Ishikawa (cell line): Measurements from ENCODE around the gene HS6ST2.

Experiments used
- CEBPB ChIP-seq: IDR thresholded peaks from 2 replicates; pipeline ENCODE4 v1.6.1; 2012
- CREB1 ChIP-seq: IDR thresholded peaks from 2 replicates; pipeline ENCODE4 v1.6.1; 2012; ENCODE audit warnings: low read depth
- EGR1 ChIP-seq: IDR thresholded peaks from 2 replicates; pipeline ENCODE4 v1.6.1; 2012
- EP300 ChIP-seq: IDR thresholded peaks from 2 replicates; pipeline ENCODE4 v1.6.1; 2012; ENCODE audit warnings: borderline replicate concordance
- FOXM1 ChIP-seq: IDR thresholded peaks from 2 replicates; pipeline ENCODE4 v1.6.1; 2012; ENCODE audit warnings: low read depth, borderline replicate concordance
- MAX ChIP-seq: IDR thresholded peaks from 2 replicates; pipeline ENCODE4 v1.6.1; 2012
- NFIC ChIP-seq: IDR thresholded peaks from 2 replicates; pipeline ENCODE4 v1.6.1; 2012
- RAD21 ChIP-seq: IDR thresholded peaks from 2 replicates; pipeline ENCODE4 v1.6.1; 2012; ENCODE audit warnings: low read depth
- TAF1 ChIP-seq: IDR thresholded peaks from 2 replicates; pipeline ENCODE4 v1.6.1; 2012; ENCODE audit warnings: low read depth, mild to moderate bottlenecking
- TCF12 ChIP-seq: IDR thresholded peaks from 2 replicates; pipeline ENCODE4 v1.6.1; 2012; ENCODE audit warnings: low read depth
- TEAD4 ChIP-seq: IDR thresholded peaks from 2 replicates; pipeline ENCODE4 v1.6.1; 2012
- YY1 ChIP-seq: IDR thresholded peaks from 2 replicates; pipeline ENCODE4 v1.6.1; 2012; ENCODE audit warnings: low read depth
- ZBTB7A ChIP-seq: IDR thresholded peaks from 2 replicates; pipeline ENCODE4 v1.6.1; 2012; ENCODE audit warnings: low read depth
- TF ChIP-seq, protein P1 (sequence below): IDR thresholded peaks from 2 replicates; pipeline ENCODE4 v1.6.1; 2012
- TF ChIP-seq, protein P2 (sequence below): IDR thresholded peaks from 2 replicates; pipeline ENCODE4 v1.6.1; 2012; ENCODE audit warnings: low read depth, mild to moderate bottlenecking

Gene HS6ST2

DNA sequence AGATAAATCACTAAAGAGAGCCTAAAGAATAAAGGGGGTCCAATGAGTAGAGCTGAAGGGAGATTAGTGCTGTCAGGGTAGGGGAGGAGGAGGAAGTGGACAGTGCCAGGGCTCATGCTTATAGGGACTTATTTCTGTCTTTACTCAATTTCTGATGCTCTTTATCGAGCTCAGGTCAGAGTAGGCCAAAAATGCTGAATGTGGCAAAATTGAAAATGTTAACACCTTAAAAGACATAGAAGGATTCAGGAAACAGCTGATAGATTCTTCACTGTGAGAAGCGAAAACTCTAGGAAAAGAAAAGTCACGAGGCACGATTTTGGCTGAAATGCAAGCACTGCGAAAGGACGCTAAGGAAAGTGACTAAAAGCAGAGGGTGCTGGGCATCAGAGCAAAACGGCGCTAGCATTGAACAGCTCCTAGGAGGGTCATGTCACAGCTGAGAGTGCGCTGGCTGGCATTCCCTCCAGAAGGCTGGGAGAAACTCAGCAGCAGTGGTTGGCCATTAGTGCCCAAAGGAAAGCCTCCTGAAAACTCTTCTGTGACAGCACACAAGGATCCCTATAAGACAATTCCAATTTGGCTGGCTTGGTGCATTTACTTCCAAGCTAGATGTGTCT lies 150.9 kb downstream of the HS6ST2 start:
- TF ChIP-seq MAX = no peak
- TF ChIP-seq FOXM1 = no peak
- TF ChIP-seq ZBTB7A = no peak

DNA sequence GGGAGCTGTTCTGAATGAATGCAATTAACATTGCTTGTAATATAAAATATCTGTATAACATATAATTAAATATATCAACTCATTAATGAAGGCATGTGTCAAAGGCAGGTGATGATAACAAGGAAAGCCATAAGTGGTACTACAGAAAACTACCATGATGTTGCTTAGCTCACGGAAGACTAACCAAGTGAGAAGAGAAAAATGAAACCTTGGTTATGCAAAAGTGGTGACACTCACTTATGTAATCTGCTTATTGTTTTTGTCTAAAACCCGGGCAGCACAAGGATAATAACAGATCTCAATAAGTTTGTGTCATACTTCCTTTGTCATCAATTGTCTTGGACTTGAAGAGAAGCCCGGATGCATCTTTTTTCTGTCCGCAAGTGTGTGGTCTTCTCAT lies 156.4 kb downstream of the HS6ST2 start:
- no peak for TF ChIP-seq TAF1
- no peak for TF ChIP-seq CREB1
- no peak for TF ChIP-seq TEAD4
- no peak for TF ChIP-seq MAX
- TF ChIP-seq TCF12 = no peak
- no peak for TF ChIP-seq NFIC
- no peak for TF ChIP-seq ZBTB7A

- TF ChIP-seq TEAD4 = no peak
Observed at GRCh38 chrX:132795181-132795580, 163.2 kb downstream of the HS6ST2 start.

- TF ChIP-seq YY1 (no peak), CREB1 (no peak), ZBTB7A (no peak), MAX (no peak), TCF12 (no peak), TAF1 (no peak), TEAD4 (no peak), EP300 (no peak), EGR1 (no peak), CEBPB (no peak), RAD21 (no peak), NFIC (no peak), FOXM1 (no peak)
- TF ChIP-seq, protein P1, sequence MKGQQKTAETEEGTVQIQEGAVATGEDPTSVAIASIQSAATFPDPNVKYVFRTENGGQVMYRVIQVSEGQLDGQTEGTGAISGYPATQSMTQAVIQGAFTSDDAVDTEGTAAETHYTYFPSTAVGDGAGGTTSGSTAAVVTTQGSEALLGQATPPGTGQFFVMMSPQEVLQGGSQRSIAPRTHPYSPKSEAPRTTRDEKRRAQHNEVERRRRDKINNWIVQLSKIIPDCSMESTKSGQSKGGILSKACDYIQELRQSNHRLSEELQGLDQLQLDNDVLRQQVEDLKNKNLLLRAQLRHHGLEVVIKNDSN = no peak
- TF ChIP-seq, protein P2, sequence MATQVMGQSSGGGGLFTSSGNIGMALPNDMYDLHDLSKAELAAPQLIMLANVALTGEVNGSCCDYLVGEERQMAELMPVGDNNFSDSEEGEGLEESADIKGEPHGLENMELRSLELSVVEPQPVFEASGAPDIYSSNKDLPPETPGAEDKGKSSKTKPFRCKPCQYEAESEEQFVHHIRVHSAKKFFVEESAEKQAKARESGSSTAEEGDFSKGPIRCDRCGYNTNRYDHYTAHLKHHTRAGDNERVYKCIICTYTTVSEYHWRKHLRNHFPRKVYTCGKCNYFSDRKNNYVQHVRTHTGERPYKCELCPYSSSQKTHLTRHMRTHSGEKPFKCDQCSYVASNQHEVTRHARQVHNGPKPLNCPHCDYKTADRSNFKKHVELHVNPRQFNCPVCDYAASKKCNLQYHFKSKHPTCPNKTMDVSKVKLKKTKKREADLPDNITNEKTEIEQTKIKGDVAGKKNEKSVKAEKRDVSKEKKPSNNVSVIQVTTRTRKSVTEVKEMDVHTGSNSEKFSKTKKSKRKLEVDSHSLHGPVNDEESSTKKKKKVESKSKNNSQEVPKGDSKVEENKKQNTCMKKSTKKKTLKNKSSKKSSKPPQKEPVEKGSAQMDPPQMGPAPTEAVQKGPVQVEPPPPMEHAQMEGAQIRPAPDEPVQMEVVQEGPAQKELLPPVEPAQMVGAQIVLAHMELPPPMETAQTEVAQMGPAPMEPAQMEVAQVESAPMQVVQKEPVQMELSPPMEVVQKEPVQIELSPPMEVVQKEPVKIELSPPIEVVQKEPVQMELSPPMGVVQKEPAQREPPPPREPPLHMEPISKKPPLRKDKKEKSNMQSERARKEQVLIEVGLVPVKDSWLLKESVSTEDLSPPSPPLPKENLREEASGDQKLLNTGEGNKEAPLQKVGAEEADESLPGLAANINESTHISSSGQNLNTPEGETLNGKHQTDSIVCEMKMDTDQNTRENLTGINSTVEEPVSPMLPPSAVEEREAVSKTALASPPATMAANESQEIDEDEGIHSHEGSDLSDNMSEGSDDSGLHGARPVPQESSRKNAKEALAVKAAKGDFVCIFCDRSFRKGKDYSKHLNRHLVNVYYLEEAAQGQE = no peak
Observed at GRCh38 chrX:132791714-132792113, 166.7 kb downstream of the HS6ST2 start.

- TF ChIP-seq NFIC = no peak
Observed at GRCh38 chrX:132790329-132790728, 168.1 kb downstream of the HS6ST2 start.

GRCh38 chrX:132786217-132786616 lies 172.2 kb downstream of the HS6ST2 start:
- no peak for TF ChIP-seq EP300

DNA sequence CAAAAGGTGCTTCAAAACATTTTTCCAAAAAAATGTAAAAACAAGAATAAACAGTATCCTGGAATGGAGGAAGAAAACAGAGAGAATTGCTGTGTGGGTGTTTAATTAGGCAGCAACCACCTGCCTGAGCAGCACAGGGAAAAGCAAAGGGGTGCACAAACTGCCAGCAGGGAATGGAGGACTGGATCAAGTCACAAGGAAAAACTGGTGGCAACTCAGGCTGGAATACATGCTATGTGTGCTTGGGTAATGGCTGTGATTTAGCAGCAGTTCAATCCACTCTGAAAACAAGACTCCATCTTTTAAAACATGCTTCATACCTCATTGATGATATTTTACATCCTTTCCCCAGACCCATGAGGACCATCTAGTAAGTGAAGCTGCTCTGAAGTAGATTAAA lies 179.5 kb downstream of the HS6ST2 start:
- TF ChIP-seq NFIC (no peak), FOXM1 (no peak), TEAD4 (no peak), RAD21 (no peak), MAX (no peak), EP300 (no peak), CREB1 (no peak)

DNA sequence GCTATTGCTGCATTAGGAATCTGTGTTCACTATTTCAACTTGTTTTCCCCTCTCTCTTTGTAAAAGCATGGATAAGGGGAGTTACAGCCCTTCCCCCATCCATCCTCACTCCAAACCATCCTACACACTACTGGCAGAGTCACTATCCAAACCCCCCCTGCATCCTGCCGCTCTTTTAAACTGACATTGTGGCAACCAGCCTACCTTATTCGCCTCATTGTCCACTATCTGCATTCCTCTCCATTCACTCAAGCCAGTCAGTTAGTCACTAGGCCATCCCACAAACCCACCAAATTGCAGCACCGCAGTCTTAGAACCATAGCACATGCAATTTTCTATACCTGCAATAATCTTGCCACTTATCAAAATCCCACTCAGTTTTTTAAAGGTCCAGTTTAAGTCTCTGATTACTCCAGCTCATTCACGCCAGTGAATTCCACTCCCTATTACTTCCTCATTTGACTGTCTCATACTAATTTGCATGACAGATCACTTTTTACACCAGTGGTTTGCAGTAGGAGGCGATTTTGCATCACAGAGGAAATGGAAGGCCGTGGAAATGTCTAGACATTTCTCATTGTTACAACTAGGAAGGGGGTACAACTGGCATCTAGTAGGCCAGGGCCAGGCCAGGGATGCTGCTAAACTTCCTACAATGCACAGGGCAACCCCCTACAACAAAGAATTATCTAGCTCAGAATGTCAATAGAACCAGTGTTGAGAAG lies 181.8 kb downstream of the HS6ST2 start:
- TF ChIP-seq NFIC (no peak), EGR1 (no peak), ZBTB7A (no peak), FOXM1 (no peak), CREB1 (no peak), TAF1 (no peak)
